Measurements from ENCODE around the gene NTNG2.
A peak's percentile ranks its signal among the peaks of the same experiment; 100 is the strongest.

The NTNG2 gene

DNA sequence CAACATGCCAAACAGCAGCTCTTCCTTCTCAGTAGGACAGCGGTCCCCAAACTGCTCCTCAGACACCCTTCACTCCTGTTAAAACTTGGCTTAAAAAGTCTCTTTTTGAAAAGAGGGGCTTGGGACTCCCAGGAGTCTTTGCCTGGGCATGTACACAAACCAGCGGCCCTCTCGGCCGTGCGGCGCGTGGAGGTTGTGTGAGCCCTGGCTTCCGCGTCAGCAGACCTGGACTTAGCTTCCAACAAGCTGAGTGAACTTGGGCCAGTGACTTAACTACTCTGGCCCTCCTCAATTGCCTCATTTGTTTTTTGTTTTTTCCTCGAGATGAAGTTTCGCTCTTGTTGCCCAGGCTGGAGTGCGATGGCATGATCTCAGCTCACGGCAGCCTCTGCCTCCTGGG is 15.3 kb upstream of the NTNG2 start:
- no peak for DNase-seq (ENCODE audit: low read depth)

GRCh38 chr9:132147331-132147730 is 14.5 kb upstream of the NTNG2 start:
- no peak for DNase-seq (ENCODE audit: low read depth)

DNA sequence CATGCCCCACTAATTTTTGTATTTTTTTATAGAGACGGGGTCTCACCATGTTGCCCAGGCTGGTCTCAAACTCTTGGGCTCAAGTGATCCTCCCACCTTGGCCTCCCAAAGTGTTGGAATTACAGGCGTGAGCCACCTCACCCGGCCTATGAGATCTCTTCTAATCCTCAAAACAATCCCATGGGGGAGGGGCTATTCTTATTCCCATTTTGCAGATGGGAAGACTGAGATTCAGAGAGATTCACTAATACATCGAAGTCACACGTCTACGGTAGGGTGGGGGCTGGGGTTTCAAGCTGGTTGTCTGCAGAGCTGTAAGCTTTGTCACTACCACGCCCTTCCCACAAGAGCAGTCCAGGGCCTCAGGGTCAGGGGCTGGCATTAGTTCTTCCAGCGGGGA is 14.0 kb upstream of the NTNG2 start:
- no peak for DNase-seq (ENCODE audit: low read depth)

- DNase-seq (ENCODE audit: low read depth), result no peak
Observed at GRCh38 chr9:132150256-132150655, 11.6 kb upstream of the NTNG2 start.

DNA sequence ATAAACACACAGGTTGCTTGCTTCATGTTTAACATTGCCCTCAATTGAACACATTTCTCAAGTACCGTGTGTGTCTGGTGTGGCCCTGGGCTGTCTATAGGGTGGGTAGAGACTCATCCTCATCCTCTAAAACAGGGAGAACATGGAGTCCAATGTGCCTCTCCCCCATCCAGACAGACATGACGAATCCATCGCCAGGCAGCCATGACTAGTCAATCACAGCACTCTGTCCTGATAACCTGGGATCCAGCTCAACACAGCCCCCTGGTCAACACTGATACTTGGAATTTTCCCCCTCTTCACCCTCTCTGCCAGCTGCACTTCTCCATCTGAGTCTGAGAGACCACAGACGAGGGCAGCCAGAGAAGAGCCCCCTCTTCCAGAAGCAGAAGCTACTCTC is 10.7 kb upstream of the NTNG2 start:
- DNase-seq (ENCODE audit: low read depth), result no peak

- DNase-seq (ENCODE audit: low read depth), result no peak
Observed at GRCh38 chr9:132152231-132152630, 9.6 kb upstream of the NTNG2 start.

DNA sequence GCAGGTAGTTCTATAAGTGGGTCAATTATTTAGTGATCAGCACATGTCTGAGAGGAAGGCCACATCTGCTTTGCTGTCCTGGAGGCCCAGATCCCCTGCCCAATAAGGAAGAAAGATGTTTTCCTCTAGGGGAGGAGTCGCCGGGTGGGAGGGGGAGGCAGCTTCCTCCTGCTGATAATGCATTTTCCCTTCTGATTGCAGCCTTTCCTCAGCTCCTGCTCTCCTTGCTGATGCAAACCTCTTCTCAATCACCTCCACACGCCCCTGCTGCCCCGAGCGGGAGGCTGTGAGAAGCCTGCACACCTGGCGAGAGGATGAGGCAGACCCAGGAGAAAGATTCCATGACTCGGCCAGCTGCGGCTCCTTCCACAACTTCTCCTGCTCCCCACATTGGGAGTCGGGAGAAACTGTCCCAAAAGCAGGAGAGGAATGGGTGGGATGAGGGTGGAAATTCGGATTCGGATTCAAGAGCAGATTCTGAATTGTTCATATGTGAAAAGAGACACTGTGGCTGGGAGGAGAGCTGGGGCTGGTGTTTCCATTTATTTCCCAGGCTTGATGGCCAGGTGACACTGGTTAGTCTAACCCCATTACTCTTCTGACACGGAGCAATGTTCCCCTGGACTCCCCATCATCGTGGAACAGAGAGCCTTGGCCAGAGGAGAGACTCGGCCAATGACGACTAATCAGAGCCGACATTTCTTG is 6.8 kb upstream of the NTNG2 start:
- no peak for DNase-seq (ENCODE audit: low read depth)

DNA sequence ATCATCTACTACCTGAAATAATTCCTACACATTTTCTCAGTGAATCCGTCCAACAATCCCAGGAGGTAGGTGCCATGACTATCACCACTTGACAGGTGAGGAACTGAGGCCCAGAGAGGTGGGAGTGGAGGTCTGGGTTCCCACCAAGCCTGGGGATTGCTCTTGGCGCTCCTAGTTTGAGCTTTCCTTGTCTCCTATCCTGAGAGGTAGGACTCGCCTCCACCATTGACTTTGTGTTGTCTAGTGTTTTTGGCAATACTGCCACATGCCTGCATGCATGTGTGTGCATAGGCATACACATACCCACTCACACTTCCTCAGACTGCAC is 6.3 kb upstream of the NTNG2 start:
- no peak for DNase-seq (ENCODE audit: low read depth)

- no peak for DNase-seq (ENCODE audit: low read depth)
Observed at GRCh38 chr9:132156262-132156661, 5.6 kb upstream of the NTNG2 start.

DNA sequence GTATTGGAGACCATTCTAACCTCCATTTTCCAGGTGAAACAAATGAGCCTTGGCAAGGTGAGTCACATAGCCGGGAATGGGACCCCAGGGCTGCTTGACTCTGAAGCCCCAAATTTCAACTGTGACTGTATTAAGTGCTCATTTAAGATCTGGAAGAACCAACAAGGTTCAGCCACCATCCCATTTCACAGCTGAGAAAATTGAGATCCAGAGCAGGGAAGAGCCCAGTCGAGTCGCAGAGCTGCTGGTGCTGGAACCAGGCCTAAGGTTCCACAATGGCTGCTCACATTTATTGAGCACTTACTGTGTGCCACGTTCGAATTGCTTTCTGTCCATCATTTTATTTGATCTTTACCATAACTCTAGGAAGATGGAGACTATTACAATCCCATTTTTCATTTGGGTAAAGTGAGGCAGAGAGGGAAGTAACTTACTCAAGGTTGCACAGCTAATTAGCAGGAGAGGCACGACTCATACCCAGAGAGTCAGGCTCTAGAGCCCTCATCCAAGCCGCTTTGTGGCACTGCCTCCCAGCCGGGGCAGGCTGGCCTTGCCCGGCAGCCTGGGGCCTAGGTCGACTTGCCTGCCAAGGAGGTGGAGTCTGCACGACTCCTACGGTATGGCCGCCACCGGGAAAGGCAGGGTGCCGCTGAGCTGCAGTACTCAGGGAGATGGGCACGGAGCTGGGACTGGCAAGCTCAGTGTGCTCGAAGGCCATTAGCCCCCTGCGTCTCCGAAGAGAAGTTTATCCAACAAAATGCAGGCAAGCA is 4.3 kb upstream of the NTNG2 start:
- no peak for DNase-seq (ENCODE audit: low read depth)

- DNase-seq (ENCODE audit: low read depth), result peak; percentile 16
Observed at GRCh38 chr9:132160802-132161742, 786 bp upstream of the NTNG2 start.

DNA sequence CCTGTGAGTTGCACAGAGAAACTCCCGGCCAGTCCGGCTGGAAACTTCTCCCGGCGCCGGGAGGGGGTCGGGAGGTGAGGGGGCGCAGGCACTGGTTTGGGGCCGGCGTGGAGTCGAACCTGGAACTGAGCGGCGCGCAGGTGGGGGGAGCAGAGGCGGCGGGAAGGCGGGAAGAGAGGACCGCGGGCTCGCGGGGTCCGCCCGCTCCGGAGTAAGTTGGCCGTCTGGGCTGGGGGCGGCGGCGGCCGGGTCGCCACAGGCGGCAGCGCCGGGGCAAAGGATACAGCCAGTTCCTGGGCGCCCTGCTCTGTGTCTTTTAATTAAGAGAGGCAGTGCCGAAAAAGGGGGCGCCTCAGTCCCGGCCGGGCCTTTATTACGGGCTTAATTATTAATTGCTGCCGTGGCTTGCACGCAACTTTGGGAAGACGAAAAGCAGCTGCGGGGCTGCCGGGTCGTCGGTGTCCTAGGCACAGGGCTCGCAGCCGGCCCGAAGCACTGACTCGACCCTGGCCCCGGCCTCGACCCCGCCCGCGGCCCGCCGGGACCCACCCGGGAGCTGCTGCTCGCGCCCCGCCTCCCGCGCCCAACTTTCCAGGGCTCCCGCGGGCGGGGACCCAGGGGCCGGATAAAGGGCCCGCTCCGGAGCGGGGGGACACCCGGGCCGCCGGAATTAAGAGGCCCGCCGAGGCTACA is 1.1 kb downstream of the NTNG2 start:
- no peak for DNase-seq (ENCODE audit: low read depth)

GRCh38 chr9:132163457-132163875 is 1.6 kb downstream of the NTNG2 start:
- DNase-seq (ENCODE audit: low read depth), result no peak

GRCh38 chr9:132163876-132164603 is 2.2 kb downstream of the NTNG2 start:
- DNase-seq (ENCODE audit: low read depth), result no peak

- no peak for DNase-seq (ENCODE audit: low read depth)
Observed at GRCh38 chr9:132164604-132165362, 2.9 kb downstream of the NTNG2 start.

DNA sequence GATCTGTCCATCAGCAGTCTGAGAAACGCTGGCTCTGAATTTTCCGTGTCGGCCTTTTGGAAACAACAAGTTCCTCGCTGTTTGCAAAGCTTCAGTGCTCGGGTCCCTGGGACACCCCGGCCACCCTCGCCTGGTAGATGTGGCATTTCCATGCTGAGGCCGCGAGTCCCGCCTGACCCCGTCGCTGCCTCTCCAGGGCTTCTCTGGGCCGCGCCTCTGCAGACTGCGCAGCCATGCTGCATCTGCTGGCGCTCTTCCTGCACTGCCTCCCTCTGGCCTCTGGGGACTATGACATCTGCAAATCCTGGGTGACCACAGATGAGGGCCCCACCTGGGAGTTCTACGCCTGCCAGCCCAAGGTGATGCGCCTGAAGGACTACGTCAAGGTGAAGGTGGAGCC is 4.7 kb downstream of the NTNG2 start:
- no peak for DNase-seq (ENCODE audit: low read depth)

DNA sequence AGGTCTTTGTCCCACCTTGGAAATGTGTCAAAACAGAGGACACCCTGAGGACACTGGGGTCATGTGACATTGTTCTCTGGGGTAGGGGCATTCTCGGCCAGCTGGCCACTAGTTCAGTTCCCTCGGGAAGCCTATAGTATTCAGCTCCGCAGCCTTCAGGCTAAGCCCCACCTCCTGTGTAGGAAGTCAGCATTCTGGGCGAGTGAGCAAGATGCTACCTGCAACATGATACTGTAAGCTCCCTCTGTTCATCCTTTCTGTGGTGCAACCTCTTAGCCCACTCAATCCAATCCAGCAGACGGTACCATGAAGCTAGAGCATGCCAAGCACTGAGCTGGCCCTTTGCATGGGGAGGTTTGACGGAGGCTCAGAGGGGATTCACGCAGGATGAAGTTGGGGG is 5.3 kb downstream of the NTNG2 start:
- no peak for DNase-seq (ENCODE audit: low read depth)

DNA sequence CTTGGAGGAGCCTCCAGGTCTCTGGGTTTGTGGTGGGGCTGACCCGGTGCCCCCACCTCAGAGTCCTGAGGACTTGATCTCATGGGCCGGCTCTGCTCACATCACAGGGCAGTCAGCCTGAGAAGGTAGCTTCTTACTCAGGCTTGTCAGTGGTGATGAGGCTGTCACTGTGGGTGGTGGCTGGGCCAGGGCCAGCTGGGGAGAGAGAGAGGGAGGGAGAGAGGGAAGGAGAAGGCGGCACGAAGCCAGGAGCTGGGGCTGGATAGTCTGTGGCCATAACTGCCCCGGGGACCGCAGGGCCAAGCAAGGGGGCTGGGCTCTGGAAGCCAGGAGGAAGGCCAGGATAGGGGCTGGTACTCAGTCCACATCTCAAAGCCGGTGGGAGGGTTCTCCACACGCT is 6.5 kb downstream of the NTNG2 start:
- no peak for DNase-seq (ENCODE audit: low read depth)

- no peak for DNase-seq (ENCODE audit: low read depth)
Observed at GRCh38 chr9:132168851-132169250, 7.0 kb downstream of the NTNG2 start.

- peak; percentile 41 for DNase-seq (ENCODE audit: low read depth)
Observed at GRCh38 chr9:132169672-132170392, 8.0 kb downstream of the NTNG2 start.

Data from activated T-helper 1 cell treated with Interleukin-2 at 50 U/mL for 16 hours (primary cell).